HG03139 (cell line): ENCODE data around the gene SVEP1.
"Not testable (repeated sequence)": the region's sequence is repeated elsewhere in the genome, so short reads cannot be mapped to it uniquely, and the experiment has no call there.

ENCODE experiments used
- ATAC-seq: cut with Tn5 transposase; IDR thresholded peaks from one replicate; pipeline ENCODE4 v1.9.1; 2021; ENCODE audit not compliant: unreplicated experiment

SVEP1 gene

GRCh38 chr9:110383491-110383890 lies 196.1 kb downstream of the SVEP1 start:
- ATAC-seq, result no peak

DNA sequence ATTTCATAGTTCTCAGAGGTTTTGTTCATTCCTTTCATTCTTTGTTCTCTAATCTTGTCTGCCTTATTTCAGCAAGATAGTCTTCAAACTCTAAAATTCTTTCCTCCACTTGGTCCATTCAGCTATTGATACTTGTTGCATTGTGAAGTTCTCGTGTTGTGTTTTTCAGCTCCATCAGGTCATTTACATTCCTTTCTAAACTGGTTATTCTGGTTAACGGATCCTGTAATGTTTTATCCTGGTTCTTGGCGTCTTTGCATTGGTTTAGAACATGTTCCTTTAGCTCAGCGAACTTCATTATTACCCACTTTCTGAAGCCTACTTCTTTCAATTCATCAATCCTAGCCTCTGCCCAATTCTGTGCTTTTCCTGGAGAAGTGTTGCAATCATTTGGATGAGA lies 196.8 kb downstream of the SVEP1 start:
- no peak for ATAC-seq

- no peak for ATAC-seq
Observed at GRCh38 chr9:110371411-110372007, 208.0 kb downstream of the SVEP1 start.

DNA sequence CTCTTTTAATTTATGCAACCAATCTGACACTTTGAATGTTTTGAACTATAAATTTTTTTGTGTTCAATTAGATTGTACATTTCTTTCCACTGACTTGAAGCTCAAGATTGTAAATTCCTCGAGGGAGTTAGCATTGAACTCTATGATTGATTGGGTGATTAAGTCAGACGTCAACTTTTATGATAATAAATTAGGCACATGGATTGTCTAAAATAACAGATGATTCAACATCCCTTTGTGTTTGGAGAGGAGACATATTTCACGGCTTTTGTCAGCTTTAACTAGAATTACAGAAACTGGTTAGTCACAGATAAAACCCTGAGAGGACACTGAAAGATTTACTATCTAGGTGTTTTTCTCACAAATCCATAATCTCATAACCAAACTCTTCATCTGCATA lies 209.2 kb downstream of the SVEP1 start:
- no peak for ATAC-seq

DNA sequence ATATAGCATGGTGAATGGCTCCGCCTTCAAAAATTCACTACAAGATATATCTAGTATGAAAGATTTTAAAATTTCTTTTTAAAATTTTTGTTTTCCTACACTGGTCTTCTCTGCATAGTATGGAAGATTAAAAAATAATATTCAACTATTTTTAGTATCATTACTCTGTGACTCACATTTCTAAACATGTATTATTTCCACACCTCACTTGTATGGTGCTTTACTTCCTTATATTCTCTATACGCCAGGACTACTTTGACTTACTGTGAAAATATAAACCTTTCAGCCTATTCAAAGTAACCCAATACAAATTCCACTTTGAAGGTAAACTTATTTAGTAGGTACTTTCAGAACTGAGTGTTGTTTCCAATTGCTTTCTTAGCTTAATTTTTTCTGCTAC lies 215.1 kb downstream of the SVEP1 start:
- ATAC-seq, result no peak

DNA sequence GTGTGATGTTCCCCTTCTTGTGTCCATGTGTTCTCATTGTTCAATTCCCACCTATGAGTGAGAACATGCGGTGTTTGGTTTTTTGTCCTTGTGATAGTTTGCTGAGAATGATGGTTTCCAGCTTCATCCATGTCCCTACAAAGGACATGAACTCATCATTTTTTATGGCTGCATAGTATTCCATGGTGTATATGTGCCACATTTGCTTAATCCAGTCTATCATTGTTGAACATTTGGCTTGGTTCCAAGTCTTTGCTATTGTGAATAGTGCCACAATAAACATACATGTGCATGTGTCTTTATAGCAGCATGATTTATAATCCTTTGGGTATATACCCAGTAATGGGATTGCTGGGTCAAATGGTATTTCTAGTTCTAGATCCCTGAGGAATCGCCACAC lies 220.5 kb downstream of the SVEP1 start:
- ATAC-seq, result not testable (repeated sequence)

GRCh38 chr9:110357505-110357904 lies 222.0 kb downstream of the SVEP1 start:
- no peak for ATAC-seq

DNA sequence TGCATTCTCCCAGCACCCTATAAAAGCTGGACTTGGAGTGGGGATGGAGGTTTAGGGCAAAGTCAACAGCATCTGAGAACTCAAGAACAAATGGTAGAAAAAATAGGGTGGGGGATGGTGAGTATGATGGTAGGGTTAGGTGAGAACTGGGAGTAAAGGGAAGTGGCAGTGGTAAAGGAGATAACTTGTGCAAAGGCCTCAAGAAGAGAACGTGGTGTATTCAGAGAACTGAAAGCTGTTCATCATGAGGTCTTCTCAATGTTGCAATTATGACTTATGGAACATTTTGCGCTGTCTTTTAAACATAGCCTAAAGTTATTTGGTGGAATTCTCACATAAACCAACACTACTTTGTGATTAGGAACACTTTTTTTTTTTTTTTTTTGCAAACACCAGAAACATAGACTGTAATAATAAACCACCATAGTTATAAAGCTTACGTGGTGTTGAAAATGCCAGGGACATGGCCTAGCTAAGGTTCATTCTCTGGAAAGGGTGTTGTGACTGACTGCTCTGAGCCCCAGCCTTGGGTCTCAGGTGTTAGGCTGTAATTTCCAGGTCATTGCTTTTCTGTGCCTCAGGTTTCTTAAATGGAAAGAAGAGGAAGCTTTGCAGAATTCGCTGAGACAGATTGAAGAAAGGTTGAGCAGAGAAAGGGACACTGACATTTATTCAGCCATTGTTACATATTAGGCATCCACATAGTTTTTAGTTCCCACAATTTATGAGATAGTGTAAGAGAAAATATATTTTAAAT lies 222.7 kb downstream of the SVEP1 start:
- ATAC-seq, result no peak

DNA sequence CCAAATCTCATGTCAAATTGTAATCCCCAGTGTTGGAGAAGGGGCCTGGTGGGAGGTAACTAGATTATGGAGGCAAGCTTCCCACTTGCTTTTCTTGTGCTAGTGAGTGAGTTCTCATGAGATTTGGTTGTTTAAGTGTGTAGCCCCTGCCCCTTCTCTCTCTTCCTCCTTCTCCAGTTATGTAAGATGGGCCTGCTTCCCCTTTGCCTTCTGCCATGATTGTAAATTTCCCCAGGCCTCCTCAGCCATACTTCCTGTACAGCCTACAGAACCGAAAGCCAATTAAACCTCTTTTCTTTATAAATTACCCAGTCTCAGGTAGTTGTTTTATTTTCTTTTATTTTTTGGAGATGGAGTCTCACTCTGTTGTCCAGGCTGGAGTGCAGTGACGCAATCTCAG lies 223.6 kb downstream of the SVEP1 start:
- no peak for ATAC-seq

DNA sequence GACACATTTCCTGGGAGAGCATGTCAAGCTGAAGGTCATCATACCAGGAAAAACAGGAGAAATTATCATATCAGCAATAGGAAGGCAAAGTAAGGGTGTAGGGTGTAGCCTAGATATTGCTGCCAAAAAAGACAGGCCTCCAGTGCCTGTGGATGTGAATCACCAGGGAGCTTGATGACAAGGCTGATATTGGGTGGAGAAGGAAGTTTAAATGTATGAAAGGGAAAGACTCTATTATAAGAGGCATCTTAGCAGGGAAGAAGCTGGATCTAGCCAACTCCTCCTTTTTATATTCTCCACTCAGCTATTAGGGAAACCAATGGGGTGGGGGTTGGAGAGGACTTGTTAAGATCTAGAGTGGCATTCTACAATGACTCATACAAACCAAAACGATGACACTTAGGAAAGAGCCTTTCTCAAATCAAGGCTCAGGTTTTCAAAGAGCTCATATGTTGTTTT lies 228.5 kb downstream of the SVEP1 start:
- ATAC-seq, result no peak

DNA sequence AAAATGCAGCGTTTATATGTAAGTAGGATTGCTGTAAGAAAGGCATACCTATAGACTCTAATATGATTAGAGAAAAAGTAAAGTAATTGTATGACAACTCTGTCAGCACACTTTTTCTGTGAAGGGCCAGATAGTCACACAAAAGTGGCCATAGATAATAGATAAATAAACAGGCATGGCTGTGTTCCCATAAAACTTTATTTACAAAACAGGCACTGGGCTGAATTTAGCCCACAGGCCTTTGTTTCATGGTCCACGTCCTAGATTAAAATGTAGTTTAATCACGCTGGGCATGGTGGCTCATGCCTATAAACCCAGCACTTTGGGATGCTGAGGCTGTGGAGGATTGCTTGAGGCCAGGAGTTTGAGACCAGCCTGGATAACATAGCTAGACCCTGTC lies 233.2 kb downstream of the SVEP1 start:
- no peak for ATAC-seq

- no peak for ATAC-seq
Observed at GRCh38 chr9:110344821-110345220, 234.7 kb downstream of the SVEP1 start.

DNA sequence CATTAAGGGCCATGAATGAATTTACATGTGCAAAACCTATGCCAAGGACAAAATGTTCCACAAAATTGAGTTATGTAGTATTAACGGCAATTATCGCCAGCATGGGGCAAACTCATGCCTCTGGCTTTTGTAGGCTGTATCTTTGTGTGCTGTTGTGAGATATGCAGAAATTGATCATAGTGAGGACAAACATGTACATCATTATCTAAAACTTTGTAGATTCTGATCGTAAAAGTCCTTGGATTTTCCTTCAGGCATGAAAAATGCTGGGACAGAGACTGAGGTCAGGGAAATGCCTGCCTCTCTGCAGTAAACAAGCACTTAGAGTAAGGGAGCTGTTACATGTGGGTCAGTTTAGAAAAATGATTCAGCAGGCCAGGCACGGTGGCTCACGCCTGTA lies 236.0 kb downstream of the SVEP1 start:
- no peak for ATAC-seq

GRCh38 chr9:110340306-110340705 lies 239.2 kb downstream of the SVEP1 start:
- ATAC-seq, result no peak

- no peak for ATAC-seq
Observed at GRCh38 chr9:110338143-110338542, 241.4 kb downstream of the SVEP1 start.

- ATAC-seq, result no peak
Observed at GRCh38 chr9:110337727-110338126, 241.8 kb downstream of the SVEP1 start, which contains the start of gene TXNDC8. TSS of gene TXNDC8 (minus strand) at chr9:110337863.

DNA sequence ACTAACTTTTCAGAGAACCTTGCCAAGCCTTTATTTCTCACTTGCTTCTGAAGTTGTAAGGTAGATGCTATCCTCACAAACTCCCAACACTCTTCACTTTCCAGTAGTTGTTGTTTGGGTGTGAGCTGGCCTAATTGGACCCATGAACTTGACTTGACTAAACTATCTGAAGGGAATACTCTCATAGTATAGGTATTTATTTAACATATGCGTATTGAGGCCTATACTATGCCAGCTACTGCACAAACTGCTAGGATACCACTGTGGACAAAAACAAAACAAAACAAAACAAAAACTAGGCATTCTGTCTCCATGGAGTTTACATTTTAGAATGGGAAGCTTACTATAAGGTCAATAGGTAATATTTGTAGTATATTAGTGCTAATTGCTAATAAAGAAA lies 243.2 kb downstream of the SVEP1 start:
- no peak for ATAC-seq

DNA sequence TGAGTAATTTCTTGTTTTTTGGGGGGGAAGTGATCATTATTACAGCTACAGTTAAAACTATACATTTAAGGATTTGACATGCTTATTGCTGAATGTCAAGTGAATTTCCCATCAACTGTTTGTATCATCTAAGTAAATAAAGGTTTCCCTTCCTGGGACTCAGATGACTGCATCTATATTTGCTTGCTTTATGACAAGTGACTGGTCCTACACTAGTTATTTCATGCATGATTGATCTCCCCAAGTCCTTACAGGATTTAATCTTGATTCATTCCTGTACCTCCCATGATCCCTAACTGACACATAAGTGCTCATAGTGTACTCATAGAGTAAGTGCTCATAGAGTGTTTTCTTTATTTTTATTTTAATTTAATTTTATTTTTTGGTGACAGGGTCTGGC lies 244.7 kb downstream of the SVEP1 start:
- no peak for ATAC-seq

- ATAC-seq, result peak; percentile 61
Observed at GRCh38 chr9:110334183-110334582, 245.4 kb downstream of the SVEP1 start.

- no peak for ATAC-seq
Observed at GRCh38 chr9:110332766-110333165, 246.8 kb downstream of the SVEP1 start.

DNA sequence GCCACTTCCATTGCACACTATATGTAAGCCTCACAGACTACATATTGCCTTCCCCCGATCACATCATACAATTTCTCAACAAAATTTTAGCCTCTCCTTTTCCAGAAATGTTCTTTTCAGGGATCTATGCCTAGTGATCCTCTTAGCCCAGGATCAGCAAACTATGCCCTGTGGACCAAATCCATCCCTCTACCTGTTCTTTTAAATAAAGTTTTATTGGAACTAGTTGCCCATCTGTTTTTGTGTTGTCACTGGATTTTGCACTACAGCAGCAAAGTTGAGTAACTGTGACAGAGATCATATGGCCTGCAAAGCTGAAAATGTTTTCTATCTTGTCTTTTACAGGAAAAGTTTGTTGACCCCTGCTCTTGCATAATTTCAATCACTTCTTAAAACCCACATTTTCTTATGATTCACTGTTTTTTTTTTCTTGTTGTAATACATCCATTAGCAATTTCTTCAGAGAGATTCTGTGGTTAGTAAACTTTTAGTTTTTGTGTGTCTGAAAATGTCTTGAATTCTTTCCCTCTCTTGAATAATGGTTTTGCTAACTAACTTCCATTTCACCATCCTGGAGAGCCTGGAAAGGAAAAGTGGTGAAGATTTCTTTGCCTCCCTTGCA lies 248.9 kb downstream of the SVEP1 start:
- ATAC-seq, result no peak

GRCh38 chr9:110329639-110330230 lies 249.8 kb downstream of the SVEP1 start:
- no peak for ATAC-seq
